Upper lobe of left lung (tissue), 6 donors: ENCODE results near the gene USP34. TPM values are rescaled to one million over a fixed set of nuclear protein-coding genes. Genes with fewer than 3 reads are reported as not detected.
A peak's percentile ranks its signal among the peaks of the same experiment; 100 is the strongest.

Experiments used
- ATAC-seq, 2 donors: fragments of 200-7000 bp; cut with Tn5 transposase; one replicate each; pipeline ENCODE4 v1.9.1; 2022; ENCODE audit warnings: mild to moderate bottlenecking in 2 of 2, moderate library complexity in 2 of 2; ENCODE audit not compliant: low FRiP score in 2 of 2
- DNase-seq, 2 donors: peaks; one replicate each; pipeline ENCODE4 v3.0.0-alpha.2; 2019 to 2020
- H3K27ac ChIP-seq, 4 donors: fragments of 200-600 bp; sonication (generic); one replicate each; pipeline ENCODE4 v1.5.1; 2016 to 2019
- H3K27me3 ChIP-seq, 4 donors: fragments of 200-600 bp; sonication (generic); one replicate each; pipeline ENCODE4 v1.5.1; 2017 to 2019
- H3K36me3 ChIP-seq, 4 donors: fragments of 200-600 bp; sonication (generic); one replicate each; pipeline ENCODE4 v1.5.1; 2016 to 2019
- H3K4me1 ChIP-seq, 4 donors: fragments of 200-600 bp; sonication (generic); one replicate each; pipeline ENCODE4 v1.5.1; 2018 to 2019
- H3K4me3 ChIP-seq, 4 donors: fragments of 200-600 bp; sonication (generic); one replicate each; pipeline ENCODE4 v1.5.1; 2017 to 2019; ENCODE audit warnings: mild to moderate bottlenecking in 2 of 4, moderate library complexity in 1 of 4
- H3K9me3 ChIP-seq, 4 donors: fragments of 200-600 bp; sonication (generic); one replicate each; pipeline ENCODE4 v1.5.1; 2018 to 2019
- EP300 ChIP-seq, 4 donors: sonication (generic); formaldehyde crosslinking; IDR thresholded peaks; one replicate each; pipeline ENCODE4 v1.5.1; 2017; ENCODE audit warnings: antibody characterized with exemption in 4 of 4, control low read depth in 2 of 4
- POLR2A ChIP-seq, 4 donors: fragments of 450-650 bp; IDR thresholded peaks; one replicate each; pipeline ENCODE4 v1.5.1; 2016 to 2017; ENCODE audit warnings: antibody characterized with exemption in 4 of 4, mild to moderate bottlenecking in 2 of 4
- POLR2AphosphoS5 ChIP-seq, 2 donors: sonication (generic); formaldehyde crosslinking; IDR thresholded peaks; one replicate each; pipeline ENCODE4 v1.5.1; 2017; ENCODE audit warnings: antibody characterized with exemption in 2 of 2
- WGBS, 2 donors: methylation state at CpG; one replicate each; pipeline ENCODE4 v1.1.5; 2017 to 2018; 5-methylcytosine and 5-hydroxymethylcytosine counted together
- total RNA-seq, 6 donors: library from RNA; depleted of rRNA in 4 of 6; stranded (reverse); fragments of >200 nt in 4 of 6; gene quantifications; one replicate each; pipeline versions ENCODE4 v1.1.0 to v1.2.1, GENCODE V29; 2016 to 2021
- TF ChIP-seq, protein P1 (sequence below), 6 experiments: fragments of 450-650 bp in 4 of 6; fragments of 200-600 bp in 2 of 6; sonication (generic) in 2 of 6; IDR thresholded peaks; one replicate each; pipeline ENCODE4 v1.5.1; 2016 to 2019; ENCODE audit warnings: antibody characterized with exemption in 6 of 6
- donor health status: DM: no; HTN: no; CAD: no; lungs with moderate emphysema.
- donor health status: DM: no; HTN: yes; CAD: no; lungs with severe emphysema.

The USP34 gene
- total RNA-seq, 6 donors from 2014 or later, result 73.8 to 223 (median 114) TPM

DNA sequence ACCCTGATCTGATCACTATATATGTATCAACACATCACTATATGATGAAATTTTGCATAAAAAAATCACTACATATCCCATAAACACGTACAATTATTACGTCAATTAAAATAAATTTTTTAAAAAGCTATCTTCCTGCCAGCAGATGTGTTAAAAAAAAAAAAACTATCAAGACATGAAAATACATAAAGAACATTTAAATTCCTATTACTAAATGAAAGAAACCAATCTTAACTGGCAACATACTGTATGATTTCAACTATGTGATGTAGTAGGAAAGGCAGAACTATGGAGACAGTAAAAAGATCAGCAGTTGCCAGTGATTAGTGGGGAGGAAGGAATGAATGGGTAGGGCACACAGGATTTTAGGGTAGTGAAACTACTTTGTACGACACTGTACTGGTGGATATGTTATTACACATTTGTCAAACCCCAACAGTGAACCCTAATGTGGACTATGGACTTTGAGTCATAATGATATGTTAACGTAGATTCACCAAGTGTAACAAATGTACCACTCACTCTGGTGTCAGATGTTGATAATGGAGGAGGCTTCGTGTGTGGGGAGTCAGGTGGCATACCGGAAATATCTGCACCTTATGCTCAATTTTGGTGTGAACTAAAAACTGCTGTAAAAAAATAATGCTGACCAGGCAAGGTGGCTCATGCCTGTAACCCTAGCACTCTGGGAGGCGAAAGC, 27.4 kb downstream of the USP34 start:
- peak in 1 of 2 donors; percentile 55 for ATAC-seq
- TF ChIP-seq EP300 (IDR thresholded peaks at IDR 0.05) (no peak), POLR2AphosphoS5 (IDR thresholded peaks at IDR 0.05) (no peak), POLR2A (IDR thresholded peaks at IDR 0.05) (no peak)
- TF ChIP-seq, protein P1, sequence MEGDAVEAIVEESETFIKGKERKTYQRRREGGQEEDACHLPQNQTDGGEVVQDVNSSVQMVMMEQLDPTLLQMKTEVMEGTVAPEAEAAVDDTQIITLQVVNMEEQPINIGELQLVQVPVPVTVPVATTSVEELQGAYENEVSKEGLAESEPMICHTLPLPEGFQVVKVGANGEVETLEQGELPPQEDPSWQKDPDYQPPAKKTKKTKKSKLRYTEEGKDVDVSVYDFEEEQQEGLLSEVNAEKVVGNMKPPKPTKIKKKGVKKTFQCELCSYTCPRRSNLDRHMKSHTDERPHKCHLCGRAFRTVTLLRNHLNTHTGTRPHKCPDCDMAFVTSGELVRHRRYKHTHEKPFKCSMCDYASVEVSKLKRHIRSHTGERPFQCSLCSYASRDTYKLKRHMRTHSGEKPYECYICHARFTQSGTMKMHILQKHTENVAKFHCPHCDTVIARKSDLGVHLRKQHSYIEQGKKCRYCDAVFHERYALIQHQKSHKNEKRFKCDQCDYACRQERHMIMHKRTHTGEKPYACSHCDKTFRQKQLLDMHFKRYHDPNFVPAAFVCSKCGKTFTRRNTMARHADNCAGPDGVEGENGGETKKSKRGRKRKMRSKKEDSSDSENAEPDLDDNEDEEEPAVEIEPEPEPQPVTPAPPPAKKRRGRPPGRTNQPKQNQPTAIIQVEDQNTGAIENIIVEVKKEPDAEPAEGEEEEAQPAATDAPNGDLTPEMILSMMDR (IDR thresholded peaks at IDR 0.05), result no peak
- Histone ChIP-seq H3K27ac (no peak overlapping the region), H3K4me3 (no peak overlapping the region), H3K9me3 (no peaks in the 10 kb centered on the region), H3K27me3 (no peaks in the 10 kb centered on the region), H3K36me3 (no peaks in the 10 kb centered on the region), H3K4me1 (peaks cover 26 to 45% (median 34%) of the 10 kb centered on the region in 4 donors)
- no peak for DNase-seq
- WGBS, 2 donors, result 93 to 94% methylated on average over 7 of the region's 7 CpGs

DNA sequence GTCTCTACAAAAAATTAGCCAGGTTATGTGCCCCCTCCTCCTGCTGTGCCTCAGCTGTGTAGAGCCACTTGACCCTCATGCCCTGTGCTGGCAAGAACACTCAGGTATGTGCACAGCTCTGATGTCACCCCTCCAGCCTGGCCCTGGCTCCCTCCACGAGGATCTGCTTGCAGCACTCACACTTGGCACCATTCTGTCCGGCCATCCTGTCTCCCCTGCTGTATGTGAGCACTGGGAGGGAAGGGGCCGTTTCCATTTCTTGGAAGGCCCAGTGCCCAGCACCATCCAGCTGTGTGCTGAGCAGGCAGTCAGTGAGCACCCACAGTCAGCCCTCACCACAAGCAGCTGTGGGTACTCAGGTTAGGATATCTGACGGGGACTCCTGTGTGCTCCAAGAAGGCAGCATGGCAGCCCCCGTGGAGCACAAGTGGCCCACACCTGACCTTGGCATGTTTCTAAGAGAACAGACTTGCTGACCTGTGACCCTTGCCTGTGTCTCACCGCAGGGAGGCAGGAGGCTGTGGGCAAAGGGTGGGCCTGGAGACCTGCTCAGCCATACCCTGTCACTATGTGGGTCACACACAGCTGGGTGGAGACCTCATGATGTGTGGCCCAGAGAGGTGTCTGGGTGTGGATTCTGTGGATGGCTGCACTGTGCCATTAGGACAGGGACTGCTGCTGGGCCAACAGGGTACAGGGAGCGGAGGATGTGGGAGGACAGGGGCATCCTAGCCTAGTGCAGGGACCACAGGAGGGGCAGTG, 31.5 kb downstream of the USP34 start:
- H3K9me3 ChIP-seq, result no peaks in the 10 kb centered on the region
- H3K4me3 ChIP-seq, result no peak overlapping the region
- 39 to 55% methylated on average over 5 of the region's 7 CpGs for WGBS, 2 donors
- DNase-seq (peak; percentile 8 to 92), ATAC-seq (peak; percentile 68 to 90)
- peak overlapping the region; percentile 18 to 66 (median 57) for H3K27ac ChIP-seq
- TF ChIP-seq POLR2AphosphoS5 (IDR thresholded peaks at IDR 0.05) (peak in 1 of 2 donors; percentile 12), EP300 (IDR thresholded peaks at IDR 0.05) (no peak), POLR2A (IDR thresholded peaks at IDR 0.05) (no peak)
- H3K4me1 ChIP-seq, result peaks cover 51 to 69% (median 52%) of the 10 kb centered on the region in 4 donors
- no peaks in the 10 kb centered on the region for H3K36me3 ChIP-seq
- H3K27me3 ChIP-seq, result no peaks in the 10 kb centered on the region

DNA sequence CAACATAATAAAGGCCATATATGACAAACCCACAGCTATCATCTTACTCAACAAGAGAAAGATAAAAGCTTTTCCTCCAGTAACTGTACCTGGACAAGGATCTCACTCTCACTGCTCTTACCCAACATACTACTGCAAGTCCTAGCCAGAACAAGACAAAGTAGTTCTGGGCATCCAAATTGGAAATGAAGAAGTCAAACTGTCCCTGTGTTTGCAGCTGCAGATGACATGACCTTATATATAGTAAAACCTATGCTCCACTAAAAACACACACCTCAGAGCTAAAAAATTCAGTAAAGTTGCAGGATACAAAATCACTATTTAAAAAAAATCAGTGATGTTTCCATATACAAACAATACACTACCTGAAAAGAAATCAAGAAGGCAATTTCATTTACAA, 32.2 kb downstream of the USP34 start:
- TF ChIP-seq, protein P1 (IDR thresholded peaks at IDR 0.05), result no peak
- Histone ChIP-seq H3K36me3 (no peaks in the 10 kb centered on the region), H3K27ac (peak overlapping the region in 1 of 4 donors; percentile 14), H3K4me3 (no peak overlapping the region), H3K4me1 (peaks cover 53 to 72% (median 56%) of the 10 kb centered on the region in 4 donors), H3K27me3 (no peaks in the 10 kb centered on the region), H3K9me3 (no peaks in the 10 kb centered on the region)
- ATAC-seq (no peak), DNase-seq (no peak)

DNA sequence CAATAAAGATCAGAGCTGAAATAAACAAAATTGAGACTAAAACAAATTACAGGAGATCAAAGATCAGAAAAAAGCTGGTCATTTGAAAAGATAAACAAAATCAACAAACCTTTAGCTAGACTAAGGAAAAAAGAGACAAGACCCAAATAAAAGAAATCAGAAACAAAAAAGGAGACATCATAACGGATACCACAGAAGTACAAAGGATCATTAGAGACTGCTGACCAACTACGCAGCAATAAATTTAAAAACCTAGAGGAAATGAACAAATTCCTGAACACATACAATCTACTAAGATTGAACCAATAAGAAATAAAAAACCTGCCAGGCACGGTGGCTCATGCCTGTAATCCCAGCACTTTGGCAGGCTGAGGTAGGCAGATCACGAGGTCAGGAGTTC, 33.7 kb downstream of the USP34 start:
- DNase-seq (no peak), ATAC-seq (no peak)
- H3K27ac ChIP-seq, result no peak overlapping the region
- no peak overlapping the region for H3K4me3 ChIP-seq
- WGBS, 2 donors, result 92 to 93% methylated on average over 4 of the region's 4 CpGs
- peaks cover 53 to 74% (median 59%) of the 10 kb centered on the region in 4 donors for H3K4me1 ChIP-seq
- no peak for TF ChIP-seq POLR2A (IDR thresholded peaks at IDR 0.05)
- TF ChIP-seq, protein P1 (IDR thresholded peaks at IDR 0.05), result no peak
- TF ChIP-seq POLR2AphosphoS5 (IDR thresholded peaks at IDR 0.05), result no peak
- TF ChIP-seq EP300 (IDR thresholded peaks at IDR 0.05), result no peak
- H3K36me3 ChIP-seq, result no peaks in the 10 kb centered on the region
- no peaks in the 10 kb centered on the region for H3K9me3 ChIP-seq
- no peaks in the 10 kb centered on the region for H3K27me3 ChIP-seq

DNA sequence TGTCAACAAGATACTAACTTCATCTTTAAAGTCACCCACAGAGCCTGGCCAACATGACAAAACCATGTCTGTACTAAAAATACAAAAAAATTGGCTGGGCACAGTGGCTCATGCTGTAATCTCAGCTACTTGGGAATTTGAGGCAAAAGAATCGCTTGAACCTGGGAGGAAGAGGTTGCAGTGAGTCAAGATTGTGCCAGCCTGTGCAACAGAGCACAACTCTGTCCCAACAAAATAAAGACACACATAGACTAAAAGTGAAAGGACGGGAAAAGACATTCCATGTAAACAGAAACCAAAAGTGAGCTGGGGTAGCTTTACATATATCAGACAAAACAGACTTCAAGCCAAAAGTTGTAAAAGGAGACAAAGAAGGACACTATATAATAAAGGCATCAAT, 34.8 kb downstream of the USP34 start:
- TF ChIP-seq EP300 (IDR thresholded peaks at IDR 0.05) (no peak), POLR2A (IDR thresholded peaks at IDR 0.05) (no peak), POLR2AphosphoS5 (IDR thresholded peaks at IDR 0.05) (no peak)
- TF ChIP-seq, protein P1 (IDR thresholded peaks at IDR 0.05), result no peak
- H3K27ac ChIP-seq, result peak overlapping the region in 2 of 4 donors; percentile 4 to 61
- no peaks in the 10 kb centered on the region for H3K9me3 ChIP-seq
- no peak for ATAC-seq
- H3K4me1 ChIP-seq, result peaks cover 43 to 63% (median 53%) of the 10 kb centered on the region in 4 donors
- H3K4me3 ChIP-seq, result peak overlapping the region in 2 of 4 donors; percentile 0 to 3
- no peaks in the 10 kb centered on the region for H3K27me3 ChIP-seq
- WGBS, 2 donors, result 30 to 36% methylated on average over 2 of the region's 2 CpGs
- DNase-seq, result no peak
- H3K36me3 ChIP-seq, result no peaks in the 10 kb centered on the region
